Mucosa of descending colon (tissue), 3 donors: Measurements from ENCODE around the gene VWA8. TPM values are rescaled to one million over a fixed set of nuclear protein-coding genes. Genes with fewer than 3 reads are reported as not detected.

Source experiments
- ATAC-seq: fragments of 200-7000 bp; cut with Tn5 transposase; one replicate; pipeline ENCODE4 v1.9.1; 2020; ENCODE audit warnings: mild to moderate bottlenecking, moderate library complexity
- DNase-seq, 3 donors: peaks; one replicate each; pipeline ENCODE4 v3.0.0-alpha.2; 2020
- H3K36me3 ChIP-seq: fragments of 200-600 bp; one replicate; pipeline ENCODE4 v1.8.0; 2021; ENCODE audit warnings: low read depth, mild to moderate bottlenecking
- H3K4me1 ChIP-seq: fragments of 200-600 bp; one replicate; pipeline ENCODE4 v1.8.0; 2021; ENCODE audit warnings: low read depth, mild to moderate bottlenecking
- H3K4me3 ChIP-seq: fragments of 200-600 bp; one replicate; pipeline ENCODE4 v1.8.0; 2021; ENCODE audit warnings: mild to moderate bottlenecking
- H3K9me3 ChIP-seq: fragments of 200-600 bp; one replicate; pipeline ENCODE4 v1.8.0; 2021; ENCODE audit warnings: mild to moderate bottlenecking
- CTCF ChIP-seq: fragments of 200-600 bp; IDR thresholded peaks from one replicate; pipeline ENCODE4 v1.8.0; 2022; ENCODE audit warnings: antibody characterized with exemption, mild to moderate bottlenecking
- intact Hi-C, 2 donors: fragments of 100-400 bp; cut with DNase I in 1 of 2; cut with micrococcal nuclease in 1 of 2; formaldehyde crosslinking; loops; one replicate each; pipeline versions ENCODE4 v1.11.0 to v1.11.1; 2022; cut with DNase I, micrococcal nuclease
- long read RNA-seq, 2 donors: library from polyadenylated mRNA; unstranded; transcript quantifications; one replicate each; pipeline ENCODE4 v2.0.0, GENCODE V29; 2019 to 2021
- total RNA-seq, 3 donors: library from RNA; stranded (reverse); fragmentation: NEBNext Ultra II Directional in 2 of 3; extraction: Animal tissue kit (Norgen Biotek cat#: 25700) in 2 of 3; gene quantifications; one replicate each; pipeline versions ENCODE4 v1.2.1 to v1.2.4, GENCODE V29; 2021 to 2023
- donor health status: DM: no; HTN: no; CAD: no; lungs with moderate emphysema.
- donor health status: DM: no; HTN: no; CAD: no.
- donor health status: DM: no; HTN: yes; CAD: no.

Gene VWA8
- 10 to 100 TPM; 19.1 to 31.5 (median 27.0) TPM for total RNA-seq
- long read RNA-seq, donor 1, partial matches to known transcripts, result 4 of 8 reads
- long read RNA-seq, donor 1, other reads (novel, unspliced or antisense), result 3 of 8 reads
- long read RNA-seq, donor 2, partial matches to known transcripts, result 0 of 1 reads
- long read RNA-seq, donor 2, other reads (novel, unspliced or antisense), result 0 of 1 reads

- ATAC-seq, result peak; percentile 99
- peak; percentile 87 to 90 (median 88) for DNase-seq
- TF ChIP-seq CTCF, result no peak
- intact Hi-C loops, result no loop called here
- Histone ChIP-seq H3K4me1 (peaks cover 2% of the 10 kb centered on the region), H3K4me3 (peak within 1 kb of the TSS; percentile 75), H3K36me3 (no peaks in the 10 kb centered on the region), H3K9me3 (no peaks in the 10 kb centered on the region)
These were observed at the start of gene VWA8 for GRCh38 chr13:41960637-41961465. TSS of gene VWA8 (minus strand) at chr13:41961109. CDS start at chr13:41961015, 94 bp downstream.

GRCh38 chr13:42009057-42009456 lies 48.1 kb upstream of the VWA8 start:
- no peak for TF ChIP-seq CTCF
- intact Hi-C loops, result no loop called here
- ATAC-seq, result no peak
- no peak overlapping the region for H3K4me3 ChIP-seq
- no peak for DNase-seq
- H3K4me1 ChIP-seq, result no peaks in the 10 kb centered on the region
- H3K36me3 ChIP-seq, result no peaks in the 10 kb centered on the region
- H3K9me3 ChIP-seq, result no peaks in the 10 kb centered on the region

- intact Hi-C loops, result no loop called here
- H3K9me3 ChIP-seq, result no peaks in the 10 kb centered on the region
- ATAC-seq (no peak), DNase-seq (no peak)
- no peak overlapping the region for H3K4me3 ChIP-seq
- H3K4me1 ChIP-seq, result no peaks in the 10 kb centered on the region
- H3K36me3 ChIP-seq, result no peaks in the 10 kb centered on the region
- no peak for TF ChIP-seq CTCF
These were observed 46.9 kb upstream of the VWA8 start for GRCh38 chr13:42007844-42008243.

GRCh38 chr13:42002066-42002465 lies 41.2 kb upstream of the VWA8 start:
- intact Hi-C loops, result no loop called here
- no peak for TF ChIP-seq CTCF
- Histone ChIP-seq H3K4me3 (no peak overlapping the region), H3K36me3 (no peaks in the 10 kb centered on the region), H3K9me3 (no peaks in the 10 kb centered on the region), H3K4me1 (no peaks in the 10 kb centered on the region)
- DNase-seq (no peak), ATAC-seq (no peak)

GRCh38 chr13:42001580-42001979 lies 40.7 kb upstream of the VWA8 start:
- H3K36me3 ChIP-seq, result no peaks in the 10 kb centered on the region
- H3K4me3 ChIP-seq, result no peak overlapping the region
- H3K9me3 ChIP-seq, result no peaks in the 10 kb centered on the region
- H3K4me1 ChIP-seq, result no peaks in the 10 kb centered on the region
- intact Hi-C loops, result no loop called here
- TF ChIP-seq CTCF, result no peak
- ATAC-seq (no peak), DNase-seq (no peak)
